NCI-H1105 (cell line): ENCODE results near the gene LDB2.

Experiments
- DNase-seq: peaks from one replicate; lab custom pipeline; 2025; lab: John Stamatoyannopoulos, UW

Gene LDB2

GRCh38 chr4:16802044-16802443 lies 96.4 kb downstream of the LDB2 start:
- DNase-seq: no peak

DNA sequence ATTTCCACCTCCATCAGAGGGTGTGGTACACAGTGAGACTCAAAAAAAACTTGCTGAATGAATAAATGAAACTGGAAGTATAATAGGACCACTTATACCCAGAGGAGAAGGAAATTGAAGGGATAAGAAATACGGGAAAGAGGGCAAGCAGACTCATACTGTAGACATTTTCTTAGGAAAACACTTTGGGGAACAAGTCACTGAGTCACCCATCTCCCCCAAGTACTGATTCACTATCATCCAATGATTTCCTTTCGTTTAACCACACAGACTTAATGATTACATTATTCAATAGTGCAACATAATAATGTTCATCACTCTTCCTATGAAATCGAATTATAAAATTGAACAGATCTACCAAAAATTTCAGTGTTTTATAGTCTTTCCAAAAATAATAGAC lies 97.1 kb downstream of the LDB2 start:
- no peak for DNase-seq

DNA sequence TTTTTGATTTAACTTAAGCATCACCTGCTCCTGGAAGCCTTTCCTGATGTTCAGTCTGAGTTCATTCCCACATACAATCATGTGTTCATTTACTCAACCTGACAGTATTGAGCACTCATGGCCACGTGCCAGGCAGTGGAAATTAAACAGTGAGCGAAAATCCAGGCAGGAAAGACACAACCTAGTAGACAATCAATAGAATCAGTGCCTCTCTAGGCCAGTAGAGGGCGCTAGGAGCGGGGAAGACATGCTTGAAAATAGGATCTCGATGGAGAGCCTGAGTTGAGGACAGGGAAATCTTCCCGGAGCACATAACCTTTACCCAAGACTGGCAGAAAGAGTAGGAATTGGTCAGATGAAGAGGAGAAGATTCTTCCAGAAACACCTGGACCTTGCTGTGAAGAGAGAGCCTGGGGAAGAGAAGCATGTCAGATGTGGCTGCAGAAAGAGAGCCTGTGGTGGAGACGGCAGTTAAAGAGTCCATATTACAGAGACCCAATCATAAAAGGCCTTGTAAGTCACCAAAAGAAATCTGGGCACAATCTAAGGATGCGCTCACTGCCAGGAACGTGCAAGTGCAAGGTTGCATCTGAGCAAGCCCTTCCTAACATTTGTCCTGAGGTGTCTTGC lies 103.5 kb downstream of the LDB2 start:
- no peak for DNase-seq

DNA sequence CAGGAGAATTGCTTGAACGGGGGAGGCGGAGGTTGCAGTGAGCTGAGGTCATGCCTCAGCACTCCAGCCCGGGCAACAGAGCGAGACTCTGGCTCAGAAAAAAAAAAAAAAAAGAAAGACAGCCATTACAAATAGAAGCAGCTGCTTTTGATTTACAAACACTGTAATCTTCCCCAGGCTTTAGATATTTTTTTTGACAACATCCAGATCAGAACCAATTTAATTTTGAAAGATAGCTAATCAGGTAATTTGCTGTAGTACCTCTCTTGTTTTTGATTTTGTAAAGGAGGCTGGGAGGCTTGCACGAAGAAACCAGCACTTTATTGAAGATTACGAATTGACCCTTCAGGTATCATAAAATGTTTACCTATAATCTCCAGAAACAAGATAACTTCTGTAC lies 107.0 kb downstream of the LDB2 start:
- DNase-seq: no peak

GRCh38 chr4:16790508-16790907 lies 107.9 kb downstream of the LDB2 start:
- DNase-seq: no peak

GRCh38 chr4:16788868-16789267 lies 109.6 kb downstream of the LDB2 start:
- no peak for DNase-seq

GRCh38 chr4:16785793-16786527 lies 112.5 kb downstream of the LDB2 start:
- no peak for DNase-seq

GRCh38 chr4:16783119-16783518 lies 115.3 kb downstream of the LDB2 start:
- no peak for DNase-seq

DNA sequence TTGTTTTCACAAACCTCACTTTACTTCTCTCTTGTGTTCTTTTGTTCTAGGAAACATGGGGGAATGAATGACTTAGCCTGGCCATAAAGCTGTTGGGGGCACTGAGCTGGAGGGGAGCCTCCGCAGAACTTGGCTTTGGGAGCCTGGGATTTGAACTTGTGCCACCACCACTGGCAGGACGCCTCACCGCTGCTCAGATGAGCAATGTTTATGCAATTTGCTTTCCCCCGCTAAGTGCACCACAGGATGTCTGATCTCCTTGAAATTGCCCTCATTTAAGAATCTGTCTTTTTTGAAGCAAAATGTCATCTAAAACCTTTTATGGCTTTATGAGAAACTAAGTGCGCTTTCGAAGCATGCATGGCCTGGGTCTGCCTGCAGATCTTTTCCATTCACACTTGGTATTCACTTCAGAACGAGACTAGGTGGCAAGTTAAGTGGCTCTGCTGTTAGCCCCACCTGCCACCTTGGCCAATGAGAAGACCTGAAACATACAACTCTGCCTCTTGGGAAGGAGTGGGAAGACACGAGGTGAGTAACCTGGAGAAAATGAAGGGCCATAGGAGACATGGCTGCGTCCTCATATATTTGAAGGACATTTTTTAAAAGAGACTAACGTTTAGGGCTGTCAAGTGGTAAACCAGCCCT lies 119.3 kb downstream of the LDB2 start:
- no peak for DNase-seq

- DNase-seq: no peak
Observed at GRCh38 chr4:16777726-16778125, 120.7 kb downstream of the LDB2 start.

DNA sequence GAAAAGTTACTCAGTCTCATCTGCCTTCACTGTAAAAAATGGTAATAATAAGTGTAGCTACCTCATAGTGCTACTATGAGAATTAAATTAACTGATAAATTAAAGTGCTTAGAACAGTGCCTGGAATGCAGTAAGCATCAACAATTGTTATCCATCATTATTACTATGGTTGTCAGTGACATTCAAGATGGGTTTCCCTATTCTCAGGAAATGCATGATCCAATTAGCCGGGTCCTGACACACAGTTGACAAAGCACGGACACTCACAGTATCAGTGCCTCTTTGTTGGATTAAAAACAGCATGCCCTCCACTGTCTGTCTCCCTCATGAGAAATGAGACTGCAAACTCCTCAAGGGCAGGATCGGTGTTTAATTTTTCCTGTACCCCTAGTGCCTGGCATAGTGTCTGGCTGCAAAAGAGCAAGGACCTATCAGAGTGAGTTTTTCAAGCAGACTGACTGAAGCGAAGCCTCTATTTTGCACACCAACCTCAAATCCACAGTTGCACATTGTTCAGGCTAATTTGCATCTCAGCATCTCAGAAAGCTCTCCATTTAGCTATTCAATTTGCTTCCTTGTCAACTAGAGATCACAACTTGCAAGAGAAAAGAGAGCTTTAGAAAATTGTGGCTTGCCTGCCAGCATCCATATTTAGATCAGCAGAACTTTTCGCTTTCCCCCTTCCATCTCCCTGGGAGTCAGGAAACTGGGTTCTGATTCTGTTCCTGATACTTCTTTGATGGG lies 122.9 kb downstream of the LDB2 start:
- no peak for DNase-seq

DNA sequence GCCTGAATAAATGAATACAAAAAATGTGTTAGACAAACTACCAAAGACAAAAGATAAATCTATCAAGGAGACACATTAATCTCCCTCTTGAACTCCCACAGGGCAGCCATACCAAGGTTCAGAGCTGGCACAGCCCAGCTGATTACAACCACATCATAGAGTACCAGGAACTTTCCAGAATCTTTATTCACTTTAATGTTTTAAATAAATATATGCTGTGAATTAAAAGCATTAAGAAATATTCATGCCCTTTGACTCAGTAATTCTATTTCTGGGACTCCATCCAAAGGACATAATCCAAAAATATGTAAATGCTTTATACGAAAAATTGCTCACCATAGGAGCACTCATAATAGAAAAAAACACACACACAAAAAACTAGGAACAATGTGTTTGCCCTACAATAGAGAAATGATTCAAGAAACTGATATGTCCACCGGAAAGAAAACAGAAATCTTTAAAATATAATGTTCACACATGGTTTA lies 126.0 kb downstream of the LDB2 start:
- DNase-seq: no peak

- no peak for DNase-seq
Observed at GRCh38 chr4:16770710-16771285, 127.6 kb downstream of the LDB2 start.

GRCh38 chr4:16767861-16768260 lies 130.6 kb downstream of the LDB2 start:
- no peak for DNase-seq

- no peak for DNase-seq
Observed at GRCh38 chr4:16767251-16767650, 131.2 kb downstream of the LDB2 start.

GRCh38 chr4:16765546-16765945 lies 132.9 kb downstream of the LDB2 start:
- DNase-seq: no peak

DNA sequence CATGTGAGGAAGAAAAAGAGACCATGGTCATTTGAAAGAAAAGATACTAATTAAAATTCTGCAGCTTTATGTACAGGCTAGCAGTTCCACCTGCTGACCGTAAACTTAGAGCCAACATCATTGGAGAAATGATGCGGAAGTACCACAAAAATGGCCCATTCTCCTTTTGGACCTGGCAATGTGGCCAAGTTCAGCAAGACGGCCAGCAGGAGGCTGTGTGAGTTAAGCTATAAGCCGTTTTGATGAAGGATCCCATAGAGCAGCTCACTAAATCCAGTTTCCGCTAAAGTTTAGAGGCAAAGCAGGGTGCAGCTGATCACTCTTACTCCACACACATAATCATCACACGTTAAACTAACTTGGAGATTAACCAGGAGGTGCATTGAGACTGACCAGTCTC lies 133.8 kb downstream of the LDB2 start:
- DNase-seq: no peak

- DNase-seq: no peak
Observed at GRCh38 chr4:16760617-16761363, 137.7 kb downstream of the LDB2 start.

GRCh38 chr4:16759931-16760582 lies 138.4 kb downstream of the LDB2 start:
- DNase-seq: no peak

DNA sequence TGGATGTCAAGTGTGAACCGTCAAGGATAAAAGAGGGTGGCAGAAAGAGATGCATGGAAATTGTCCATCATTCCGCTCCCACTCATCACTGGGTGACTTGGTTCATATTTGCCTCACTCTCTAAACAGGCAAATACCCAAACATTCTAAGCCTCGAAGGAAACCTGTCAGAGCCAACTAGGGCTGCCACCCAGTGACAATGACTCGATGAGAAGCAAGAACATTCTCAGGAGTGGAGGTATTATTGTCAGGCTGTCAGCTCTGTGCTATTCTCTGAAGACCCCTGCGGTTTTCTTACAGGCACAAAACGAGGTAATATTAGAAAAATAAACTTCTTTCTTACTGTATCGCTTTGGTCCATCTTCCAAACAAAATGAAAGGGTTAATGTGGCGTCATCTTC lies 139.6 kb downstream of the LDB2 start:
- no peak for DNase-seq

DNA sequence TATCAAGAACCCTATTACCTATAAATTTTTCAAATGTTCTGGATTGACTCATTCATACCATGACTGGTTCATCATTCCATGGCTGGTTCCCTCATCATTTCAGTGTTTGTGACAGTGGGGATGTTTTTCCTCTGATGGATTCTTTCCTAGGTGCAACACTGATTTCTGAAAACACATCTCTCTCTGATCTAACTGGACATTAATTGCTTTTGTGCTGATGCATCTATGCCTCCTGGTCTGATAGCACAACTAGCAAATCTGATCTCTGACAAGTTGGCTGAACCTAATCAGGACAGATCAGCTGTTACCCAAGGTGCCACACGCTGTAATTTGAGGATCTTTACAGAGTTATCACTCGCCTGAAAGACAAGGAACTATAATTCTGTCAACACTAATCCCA lies 140.2 kb downstream of the LDB2 start:
- no peak for DNase-seq
